ENCODE results near the gene MAPK10. TPM values are rescaled to one million over a fixed set of nuclear protein-coding genes. Genes with fewer than 3 reads are reported as not detected.

Gene MAPK10
- total RNA-seq, 1 experiment from 2014 or later: 0.79 TPM

DNA sequence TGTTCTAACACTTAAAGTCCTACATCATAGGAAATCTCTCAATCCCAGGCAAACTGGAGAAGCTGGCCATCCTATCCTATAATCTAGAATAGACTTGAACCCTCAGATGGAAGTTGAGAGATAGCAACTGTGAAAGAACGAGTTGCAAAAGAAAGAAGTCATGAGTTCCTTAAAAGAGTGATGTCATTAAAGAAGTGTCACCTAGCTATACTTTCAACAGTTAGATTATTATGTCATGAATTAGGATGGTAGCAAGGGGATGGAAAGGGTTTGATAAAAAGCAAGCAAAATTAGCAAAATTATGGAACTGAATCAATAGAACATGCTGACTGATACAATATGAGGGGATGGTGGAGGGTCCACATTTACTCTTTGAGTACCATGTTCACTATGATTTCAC lies 7.1 kb upstream of the MAPK10 start:
- no peak overlapping the region for H3K4me3 Mint-ChIP-seq (ENCODE audit: unreplicated experiment)
- peaks cover 1% of the 10 kb centered on the region for H3K9me3 Mint-ChIP-seq (ENCODE audit: unreplicated experiment)
- H3K4me1 Mint-ChIP-seq (ENCODE audit: low read depth, unreplicated experiment): no peaks in the 10 kb centered on the region
- BruUV-seq (replicated peaks): no TSS peak
- H3K36me3 Mint-ChIP-seq (ENCODE audit: insufficient read depth, unreplicated experiment): no peaks in the 10 kb centered on the region
- Histone ChIP-seq H3K36me3 (ENCODE audit: control insufficient read depth, insufficient read depth, low read length) (no peaks in the 10 kb centered on the region), H3K27me3 (replicated peaks; ENCODE audit: control insufficient read depth, insufficient read depth, low read length) (no peaks in the 10 kb centered on the region), H3K4me3 (ENCODE audit: low read depth, low read length) (no peak overlapping the region), H3K9me3 (no peaks in the 10 kb centered on the region), H3K4me1 (no peaks in the 10 kb centered on the region)
- no peaks in the 10 kb centered on the region for H3K27me3 Mint-ChIP-seq (ENCODE audit: insufficient read depth, unreplicated experiment)
- POLR2A ChIA-PET: interaction anchor here (0.6 kb wide), 1 partner anchor 883 kb away, joined by 3 read pairs; no protein-coding TSS in a partner anchor
- CTCF ChIA-PET: no interaction called here
- TF ChIP-seq, protein P1, sequence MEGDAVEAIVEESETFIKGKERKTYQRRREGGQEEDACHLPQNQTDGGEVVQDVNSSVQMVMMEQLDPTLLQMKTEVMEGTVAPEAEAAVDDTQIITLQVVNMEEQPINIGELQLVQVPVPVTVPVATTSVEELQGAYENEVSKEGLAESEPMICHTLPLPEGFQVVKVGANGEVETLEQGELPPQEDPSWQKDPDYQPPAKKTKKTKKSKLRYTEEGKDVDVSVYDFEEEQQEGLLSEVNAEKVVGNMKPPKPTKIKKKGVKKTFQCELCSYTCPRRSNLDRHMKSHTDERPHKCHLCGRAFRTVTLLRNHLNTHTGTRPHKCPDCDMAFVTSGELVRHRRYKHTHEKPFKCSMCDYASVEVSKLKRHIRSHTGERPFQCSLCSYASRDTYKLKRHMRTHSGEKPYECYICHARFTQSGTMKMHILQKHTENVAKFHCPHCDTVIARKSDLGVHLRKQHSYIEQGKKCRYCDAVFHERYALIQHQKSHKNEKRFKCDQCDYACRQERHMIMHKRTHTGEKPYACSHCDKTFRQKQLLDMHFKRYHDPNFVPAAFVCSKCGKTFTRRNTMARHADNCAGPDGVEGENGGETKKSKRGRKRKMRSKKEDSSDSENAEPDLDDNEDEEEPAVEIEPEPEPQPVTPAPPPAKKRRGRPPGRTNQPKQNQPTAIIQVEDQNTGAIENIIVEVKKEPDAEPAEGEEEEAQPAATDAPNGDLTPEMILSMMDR (IDR thresholded peaks at IDR 0.05; ENCODE audit: insufficient read depth in 1 of 2, low read depth in 1 of 2, low read length in 1 of 2, severe bottlenecking in 1 of 2, unreplicated experiment in 1 of 2): no peak
- intact Hi-C loops (cut with micrococcal nuclease; ENCODE audit: unreplicated experiment): no loop called here
- no peak for DNase-seq
- no peak overlapping the region for H3K27ac Mint-ChIP-seq (ENCODE audit: unreplicated experiment)

DNA sequence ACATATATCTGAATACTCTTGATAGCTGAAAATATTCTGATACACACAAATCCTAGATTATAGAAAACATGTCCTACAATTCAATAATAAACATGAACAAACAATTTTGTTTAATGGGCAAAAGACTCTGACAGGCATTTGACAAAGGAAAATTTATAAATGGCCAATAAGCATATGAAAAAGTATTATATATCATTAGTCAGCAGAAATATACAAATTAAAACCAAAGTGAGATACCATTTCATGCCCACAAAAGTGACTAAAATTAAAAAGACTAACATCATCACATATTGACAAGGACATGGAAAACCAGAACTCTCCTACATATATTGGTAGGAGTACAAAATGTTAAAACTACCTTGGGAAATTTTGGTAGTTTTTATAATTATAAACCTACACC lies 2.7 kb upstream of the MAPK10 start:
- Histone ChIP-seq H3K36me3 (ENCODE audit: control insufficient read depth, insufficient read depth, low read length) (no peaks in the 10 kb centered on the region), H3K27me3 (replicated peaks; ENCODE audit: control insufficient read depth, insufficient read depth, low read length) (no peaks in the 10 kb centered on the region), H3K4me1 (no peaks in the 10 kb centered on the region), H3K9me3 (no peaks in the 10 kb centered on the region), H3K4me3 (ENCODE audit: low read depth, low read length) (no peak overlapping the region)
- H3K4me3 Mint-ChIP-seq (ENCODE audit: unreplicated experiment): no peak overlapping the region
- ChIA-PET CTCF (no interaction called here), POLR2A (no interaction called here)
- DNase-seq: no peak
- intact Hi-C loops (cut with micrococcal nuclease; ENCODE audit: unreplicated experiment): no loop called here
- BruUV-seq (replicated peaks): no TSS peak
- no peak overlapping the region for H3K27ac Mint-ChIP-seq (ENCODE audit: unreplicated experiment)
- TF ChIP-seq, protein P1 (IDR thresholded peaks at IDR 0.05; ENCODE audit: insufficient read depth in 1 of 2, low read depth in 1 of 2, low read length in 1 of 2, severe bottlenecking in 1 of 2, unreplicated experiment in 1 of 2): no peak
- no peaks in the 10 kb centered on the region for H3K4me1 Mint-ChIP-seq (ENCODE audit: low read depth, unreplicated experiment)
- no peaks in the 10 kb centered on the region for H3K36me3 Mint-ChIP-seq (ENCODE audit: insufficient read depth, unreplicated experiment)
- peaks cover 2% of the 10 kb centered on the region for H3K27me3 Mint-ChIP-seq (ENCODE audit: insufficient read depth, unreplicated experiment)
- no peaks in the 10 kb centered on the region for H3K9me3 Mint-ChIP-seq (ENCODE audit: unreplicated experiment)

DNA sequence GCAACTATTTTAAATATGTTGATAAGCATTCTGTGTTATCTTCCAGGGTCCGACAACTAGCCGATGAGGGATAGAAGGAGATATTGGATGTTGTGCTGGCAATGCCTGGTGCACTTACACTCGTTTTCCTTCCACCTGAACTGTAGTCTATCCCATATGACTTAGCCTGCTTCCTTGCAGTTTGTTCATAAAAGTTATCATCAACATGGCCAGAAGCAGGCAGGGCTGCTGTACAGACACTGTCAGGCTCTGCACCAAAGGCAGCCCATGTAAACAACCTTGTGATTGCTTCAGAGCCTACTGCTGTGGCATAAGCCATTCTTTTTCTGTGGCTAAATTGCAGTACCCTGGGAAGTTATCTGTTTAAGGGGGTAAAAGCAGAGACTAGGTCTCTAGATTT lies 1.6 kb downstream of the MAPK10 start:
- no peak for DNase-seq
- ChIA-PET CTCF (no interaction called here), POLR2A (no interaction called here)
- no TSS peak for BruUV-seq (replicated peaks)
- Mint-ChIP-seq H3K4me1 (ENCODE audit: low read depth, unreplicated experiment) (no peaks in the 10 kb centered on the region), H3K36me3 (ENCODE audit: insufficient read depth, unreplicated experiment) (no peaks in the 10 kb centered on the region), H3K27ac (ENCODE audit: unreplicated experiment) (no peak overlapping the region), H3K9me3 (ENCODE audit: unreplicated experiment) (no peaks in the 10 kb centered on the region), H3K4me3 (ENCODE audit: unreplicated experiment) (no peak overlapping the region), H3K27me3 (ENCODE audit: insufficient read depth, unreplicated experiment) (peaks cover 2% of the 10 kb centered on the region)
- H3K9me3 ChIP-seq: no peaks in the 10 kb centered on the region
- H3K27me3 ChIP-seq (replicated peaks; ENCODE audit: control insufficient read depth, insufficient read depth, low read length): no peaks in the 10 kb centered on the region
- intact Hi-C loops (cut with micrococcal nuclease; ENCODE audit: unreplicated experiment): no loop called here
- TF ChIP-seq, protein P1 (IDR thresholded peaks at IDR 0.05; ENCODE audit: insufficient read depth in 1 of 2, low read depth in 1 of 2, low read length in 1 of 2, severe bottlenecking in 1 of 2, unreplicated experiment in 1 of 2): no peak
- H3K4me3 ChIP-seq (ENCODE audit: low read depth, low read length): no peak overlapping the region
- no peaks in the 10 kb centered on the region for H3K4me1 ChIP-seq
- H3K36me3 ChIP-seq (ENCODE audit: control insufficient read depth, insufficient read depth, low read length): no peaks in the 10 kb centered on the region
